HuH-7 (cell line): ENCODE data around the gene RASSF5.
"Not testable (repeated sequence)": the region's sequence is repeated elsewhere in the genome, so short reads cannot be mapped to it uniquely, and the experiment has no call there.

ENCODE experiments used
- DNase-seq: peaks from one replicate; pipeline ENCODE4 v3.0.0; 2011; ENCODE audit warnings: low spot score

RASSF5 gene

GRCh38 chr1:206569556-206569955 is 62.2 kb downstream of the RASSF5 start:
- no peak for DNase-seq

- DNase-seq = no peak
Measured at GRCh38 chr1:206570529-206570928, 63.2 kb downstream of the RASSF5 start.

GRCh38 chr1:206572835-206573234 is 65.5 kb downstream of the RASSF5 start:
- DNase-seq = no peak

- DNase-seq = no peak
Measured at GRCh38 chr1:206573319-206573718, 66.0 kb downstream of the RASSF5 start.

GRCh38 chr1:206573762-206574161 is 66.4 kb downstream of the RASSF5 start:
- no peak for DNase-seq

- no peak for DNase-seq
Measured at GRCh38 chr1:206575165-206575893, 68.0 kb downstream of the RASSF5 start.

- no peak for DNase-seq
Measured at GRCh38 chr1:206575894-206576737, 68.8 kb downstream of the RASSF5 start.

- DNase-seq = no peak
Measured at GRCh38 chr1:206577626-206578025, 70.3 kb downstream of the RASSF5 start.

GRCh38 chr1:206578068-206578977 is 71.0 kb downstream of the RASSF5 start:
- DNase-seq = no peak

GRCh38 chr1:206578978-206579374 is 71.6 kb downstream of the RASSF5 start:
- DNase-seq = no peak

GRCh38 chr1:206579747-206580437 is 72.6 kb downstream of the RASSF5 start:
- DNase-seq = no peak

- no peak for DNase-seq
Measured at GRCh38 chr1:206580438-206581113, 73.2 kb downstream of the RASSF5 start.

GRCh38 chr1:206581114-206581497 is 73.8 kb downstream of the RASSF5 start:
- DNase-seq = not testable (repeated sequence)

- DNase-seq = no peak
Measured at GRCh38 chr1:206581571-206581981, 74.2 kb downstream of the RASSF5 start.

- no peak for DNase-seq
Measured at GRCh38 chr1:206582537-206582936, 75.2 kb downstream of the RASSF5 start.

GRCh38 chr1:206582971-206583706 is 75.8 kb downstream of the RASSF5 start:
- no peak for DNase-seq

- DNase-seq = peak; percentile 70
Measured at GRCh38 chr1:206583707-206584648, 76.6 kb downstream of the RASSF5 start.

GRCh38 chr1:206584683-206585082 is 77.4 kb downstream of the RASSF5 start:
- DNase-seq = no peak
